Epithelial cell of proximal tubule (primary cell): ENCODE measurements around the gene SLF1. TPM values are rescaled to one million over a fixed set of nuclear protein-coding genes. Genes with fewer than 3 reads are reported as not detected.
A peak's percentile ranks its signal among the peaks of the same experiment; 100 is the strongest.
"Not testable (repeated sequence)": the region's sequence is repeated elsewhere in the genome, so short reads cannot be mapped to it uniquely, and the experiment has no call there.

ENCODE experiments used
- DNase-seq: peaks from one replicate; pipeline ENCODE4 v3.0.0-alpha.2; 2011; ENCODE audit warnings: low read depth
- H3K4me3 ChIP-seq: 2 replicates; pipeline ENCODE4 v1.5.1; 2011; ENCODE audit warnings: low read depth, mild to moderate bottlenecking, low read length
- total RNA-seq: library from RNA; depleted of rRNA; stranded (reverse); fragments of >200 nt; gene quantifications from 2 replicates; pipeline ENCODE4 v1.2.3, GENCODE V29; 2015
- TF ChIP-seq, protein P1 (sequence below): conservative IDR thresholded peaks from 2 replicates; pipeline ENCODE4 v1.5.1; 2012; ENCODE audit warnings: low read depth, mild to moderate bottlenecking, low read length

SLF1 gene
- total RNA-seq: 8.9 and 13.1 TPM in 2 replicates

DNA sequence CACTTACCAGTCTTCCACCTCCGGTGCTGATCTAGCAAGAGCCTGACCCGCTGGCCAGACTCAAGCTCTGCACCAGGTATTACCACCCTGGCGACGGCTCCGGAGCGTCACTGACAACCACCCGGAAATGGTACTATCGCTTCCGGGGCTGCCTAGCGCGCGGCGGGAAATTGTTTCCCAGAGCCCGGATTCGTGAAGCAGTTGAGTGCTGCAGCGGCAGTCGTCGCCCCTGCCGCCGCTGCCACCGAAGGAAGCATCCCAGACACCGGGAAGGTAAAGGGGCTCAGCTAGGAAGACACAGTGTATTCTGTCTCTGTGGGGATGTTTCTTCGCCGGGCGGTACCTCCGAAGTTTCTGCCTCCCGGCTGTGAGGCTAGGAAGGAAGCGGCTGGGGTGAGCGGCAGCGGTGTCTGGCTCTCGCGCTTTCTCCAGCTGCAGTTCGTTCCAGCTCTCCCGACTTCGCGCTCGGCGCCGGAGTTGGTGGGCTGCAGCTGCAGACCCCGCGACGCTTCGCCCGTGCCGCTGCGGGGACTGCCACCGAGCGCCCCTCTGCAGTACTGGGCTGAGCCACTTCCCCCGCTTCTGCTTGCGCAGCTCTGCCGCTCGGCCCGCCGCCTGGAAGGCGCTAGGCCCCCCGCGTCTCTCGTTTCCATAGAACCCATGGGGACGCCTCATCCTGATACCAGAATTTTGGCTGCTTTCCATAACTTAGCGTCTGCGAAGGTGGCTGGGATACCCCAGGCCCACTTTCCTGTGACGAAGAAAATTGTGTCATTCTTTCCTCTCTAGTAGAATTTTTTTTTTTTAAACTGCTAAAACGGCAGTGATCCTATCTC lies at the start of gene SLF1, which contains the start of gene KIAA0825:
SLF1 (plus strand) TSS at position 177 of the 836 bp plus-strand sequence. CDS start 10,142 bp downstream, outside the sequence.
KIAA0825 (minus strand) TSS at position 112 of the 836 bp plus-strand sequence. CDS start 81,478 bp downstream, outside the sequence.
- peak; percentile 47 for DNase-seq
- TF ChIP-seq, protein P1, sequence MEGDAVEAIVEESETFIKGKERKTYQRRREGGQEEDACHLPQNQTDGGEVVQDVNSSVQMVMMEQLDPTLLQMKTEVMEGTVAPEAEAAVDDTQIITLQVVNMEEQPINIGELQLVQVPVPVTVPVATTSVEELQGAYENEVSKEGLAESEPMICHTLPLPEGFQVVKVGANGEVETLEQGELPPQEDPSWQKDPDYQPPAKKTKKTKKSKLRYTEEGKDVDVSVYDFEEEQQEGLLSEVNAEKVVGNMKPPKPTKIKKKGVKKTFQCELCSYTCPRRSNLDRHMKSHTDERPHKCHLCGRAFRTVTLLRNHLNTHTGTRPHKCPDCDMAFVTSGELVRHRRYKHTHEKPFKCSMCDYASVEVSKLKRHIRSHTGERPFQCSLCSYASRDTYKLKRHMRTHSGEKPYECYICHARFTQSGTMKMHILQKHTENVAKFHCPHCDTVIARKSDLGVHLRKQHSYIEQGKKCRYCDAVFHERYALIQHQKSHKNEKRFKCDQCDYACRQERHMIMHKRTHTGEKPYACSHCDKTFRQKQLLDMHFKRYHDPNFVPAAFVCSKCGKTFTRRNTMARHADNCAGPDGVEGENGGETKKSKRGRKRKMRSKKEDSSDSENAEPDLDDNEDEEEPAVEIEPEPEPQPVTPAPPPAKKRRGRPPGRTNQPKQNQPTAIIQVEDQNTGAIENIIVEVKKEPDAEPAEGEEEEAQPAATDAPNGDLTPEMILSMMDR: no peak
- peak within 1 kb of the TSS; percentile 86 for H3K4me3 ChIP-seq

DNA sequence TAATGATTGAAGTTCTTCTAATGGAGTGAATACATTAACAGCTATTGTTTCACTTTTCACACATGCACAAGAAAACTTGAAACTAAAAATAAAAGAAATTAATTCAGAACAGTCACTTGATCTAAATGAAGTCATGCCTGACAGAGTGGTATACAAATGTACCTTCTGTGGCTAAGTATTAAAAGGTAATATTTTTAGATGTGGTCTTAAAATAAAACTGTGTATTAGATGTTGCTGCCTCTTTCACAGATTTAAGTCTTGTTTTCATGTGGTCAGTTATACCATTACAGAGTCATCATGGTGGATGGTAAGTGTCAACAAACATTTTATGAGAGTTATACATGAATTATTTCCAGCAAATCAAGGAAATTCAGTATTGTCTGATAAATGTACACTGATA lies 47.1 kb upstream of the SLF1 start:
- no peak for DNase-seq
- no peak overlapping the region for H3K4me3 ChIP-seq
- TF ChIP-seq, protein P1: no peak

DNA sequence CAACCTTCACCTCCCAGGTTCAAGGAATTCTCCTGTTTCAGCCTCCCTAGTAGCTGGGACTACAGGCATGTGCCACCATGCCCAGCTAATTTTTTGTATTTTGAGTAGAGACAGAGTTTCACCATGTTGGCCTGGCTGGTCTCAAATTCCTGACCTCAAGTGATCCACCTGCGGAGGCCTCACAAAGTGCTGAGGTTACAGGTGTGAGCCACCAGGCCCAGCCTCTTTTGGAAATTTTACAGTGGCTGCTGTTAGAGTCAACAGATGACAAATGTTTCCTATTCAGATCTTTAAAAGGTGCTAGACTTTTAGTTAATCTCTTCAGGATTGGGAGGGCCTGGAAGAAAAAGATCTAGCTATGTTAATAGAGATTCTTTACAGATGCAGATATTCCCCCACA lies 45.1 kb upstream of the SLF1 start:
- not testable (repeated sequence) for H3K4me3 ChIP-seq, DNase-seq

DNA sequence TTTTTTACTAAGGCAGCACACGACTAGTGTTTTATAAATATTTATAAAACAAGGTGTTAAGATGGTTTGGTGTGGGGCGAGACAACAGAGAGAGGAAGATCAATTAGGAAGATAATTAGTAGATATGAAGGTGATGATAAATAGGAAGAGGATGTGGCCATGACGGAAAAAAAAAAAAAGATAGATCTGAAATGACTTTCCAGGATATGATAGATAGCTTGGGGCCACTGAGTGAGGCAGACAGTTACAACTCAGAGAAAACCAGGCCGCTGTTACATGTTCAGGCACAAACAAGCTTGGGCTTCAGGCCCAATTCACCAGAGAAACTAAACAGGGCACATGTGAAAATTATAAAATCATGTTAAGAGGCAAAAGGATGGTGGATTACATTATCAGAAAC lies 43.3 kb upstream of the SLF1 start:
- H3K4me3 ChIP-seq: no peak overlapping the region
- TF ChIP-seq, protein P1: no peak
- no peak for DNase-seq

DNA sequence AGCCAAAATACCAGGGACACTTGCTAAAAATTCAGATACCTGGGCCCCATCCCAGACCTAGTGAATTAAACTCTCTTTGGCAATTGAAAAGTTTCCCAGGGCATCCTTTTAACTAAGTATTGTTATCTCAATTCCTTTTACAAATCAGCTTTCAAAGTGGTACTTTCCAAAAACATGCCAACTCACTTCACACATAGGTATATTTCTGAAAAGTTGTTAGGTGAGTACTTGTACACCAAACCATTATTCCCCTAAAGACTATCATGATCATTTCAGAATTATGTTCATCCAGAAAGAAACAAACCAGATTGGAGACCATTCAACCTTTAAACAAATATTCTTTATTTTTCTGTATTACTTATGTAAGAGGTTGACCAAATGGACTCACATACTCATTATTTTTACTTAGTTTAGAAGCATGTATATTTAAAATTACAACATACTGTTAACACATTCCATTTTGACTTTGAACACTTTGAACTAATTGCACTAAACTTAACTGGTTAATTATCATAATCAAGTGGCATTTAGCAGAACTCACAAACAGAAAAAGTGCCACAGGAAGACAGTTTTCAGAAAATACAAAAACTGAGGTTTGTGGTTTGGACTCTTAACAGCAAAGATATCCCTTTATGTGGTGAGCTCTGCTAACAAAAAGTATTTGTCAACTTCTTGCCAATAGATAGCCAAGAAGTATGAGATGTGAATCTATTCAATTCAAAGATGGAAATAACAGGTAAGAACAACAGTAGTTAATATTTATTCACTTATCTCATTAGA lies 40.8 kb upstream of the SLF1 start:
- H3K4me3 ChIP-seq: no peak overlapping the region
- DNase-seq: no peak
- TF ChIP-seq, protein P1: no peak

DNA sequence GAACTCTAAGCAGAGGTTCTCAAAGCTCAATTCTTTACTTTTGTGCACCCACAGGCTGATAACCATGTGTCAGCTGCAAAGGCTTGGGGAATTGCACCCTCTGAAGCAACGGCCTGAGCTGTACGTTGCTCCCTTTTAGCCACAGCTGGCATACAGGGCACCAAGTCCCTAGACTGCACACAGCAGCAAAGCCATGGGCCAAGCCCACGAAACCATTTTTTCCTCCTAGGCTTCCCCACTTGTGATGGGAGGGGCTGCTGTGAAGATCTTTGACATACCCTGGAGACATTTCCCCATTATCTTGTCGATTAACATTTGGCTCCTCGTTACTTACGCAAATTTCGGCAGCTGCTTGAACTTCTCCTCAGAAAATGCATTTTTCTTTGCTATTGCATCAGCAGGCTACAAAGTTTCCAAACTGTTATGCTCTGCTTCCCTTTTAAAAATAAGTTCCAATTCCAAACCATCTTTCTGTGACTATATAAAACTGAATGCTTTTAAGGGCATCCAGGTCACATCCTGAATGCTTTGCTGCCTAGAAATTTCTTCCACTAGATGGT lies 23.1 kb upstream of the SLF1 start:
- DNase-seq: no peak
- no peak overlapping the region for H3K4me3 ChIP-seq
- TF ChIP-seq, protein P1: no peak

DNA sequence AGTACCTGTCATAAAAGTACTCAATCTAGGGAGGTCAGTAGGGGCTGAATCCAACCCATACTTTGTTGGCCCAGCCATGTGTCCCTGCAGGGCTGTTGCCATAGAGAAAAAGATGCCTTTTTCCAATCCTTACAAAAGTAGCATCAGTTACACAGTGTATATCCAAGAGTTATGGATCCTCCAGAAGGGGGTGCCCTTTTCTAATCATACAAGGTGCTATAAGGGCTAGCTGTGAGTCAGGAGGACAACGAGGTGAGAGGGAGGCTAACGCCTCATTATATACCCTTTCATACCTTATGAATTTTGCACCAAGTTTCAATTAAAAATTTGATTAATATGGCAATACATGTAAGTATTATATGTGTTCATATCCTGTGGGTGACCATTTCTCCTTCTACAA lies 4.9 kb upstream of the SLF1 start:
- TF ChIP-seq, protein P1: peak; percentile 54
- DNase-seq: no peak
- H3K4me3 ChIP-seq: no peak overlapping the region
